Forelimb muscle (tissue), 1 donor: Measurements from ENCODE around the gene SERTAD3. TPM values are rescaled to one million over a fixed set of nuclear protein-coding genes. Genes with fewer than 3 reads are reported as not detected.
A peak's percentile ranks its signal among the peaks of the same experiment; 100 is the strongest.
"Not testable (repeated sequence)": the region's sequence is repeated elsewhere in the genome, so short reads cannot be mapped to it uniquely, and the experiment has no call there.

Source experiments
- DNase-seq: peaks from one replicate; pipeline ENCODE4 v3.0.0-alpha.2; 2013; ENCODE audit warnings: low read depth
- polyA plus RNA-seq: library from polyadenylated mRNA; unstranded; fragments of 120-200 nt; gene quantifications from one replicate; pipeline ENCODE4 v1.2.1, GENCODE V29; 2013; ENCODE audit not compliant: insufficient read length

Gene SERTAD3, protein sequence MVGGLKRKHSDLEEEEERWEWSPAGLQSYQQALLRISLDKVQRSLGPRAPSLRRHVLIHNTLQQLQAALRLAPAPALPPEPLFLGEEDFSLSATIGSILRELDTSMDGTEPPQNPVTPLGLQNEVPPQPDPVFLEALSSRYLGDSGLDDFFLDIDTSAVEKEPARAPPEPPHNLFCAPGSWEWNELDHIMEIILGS
- polyA plus RNA-seq: 52.9 TPM

DNA sequence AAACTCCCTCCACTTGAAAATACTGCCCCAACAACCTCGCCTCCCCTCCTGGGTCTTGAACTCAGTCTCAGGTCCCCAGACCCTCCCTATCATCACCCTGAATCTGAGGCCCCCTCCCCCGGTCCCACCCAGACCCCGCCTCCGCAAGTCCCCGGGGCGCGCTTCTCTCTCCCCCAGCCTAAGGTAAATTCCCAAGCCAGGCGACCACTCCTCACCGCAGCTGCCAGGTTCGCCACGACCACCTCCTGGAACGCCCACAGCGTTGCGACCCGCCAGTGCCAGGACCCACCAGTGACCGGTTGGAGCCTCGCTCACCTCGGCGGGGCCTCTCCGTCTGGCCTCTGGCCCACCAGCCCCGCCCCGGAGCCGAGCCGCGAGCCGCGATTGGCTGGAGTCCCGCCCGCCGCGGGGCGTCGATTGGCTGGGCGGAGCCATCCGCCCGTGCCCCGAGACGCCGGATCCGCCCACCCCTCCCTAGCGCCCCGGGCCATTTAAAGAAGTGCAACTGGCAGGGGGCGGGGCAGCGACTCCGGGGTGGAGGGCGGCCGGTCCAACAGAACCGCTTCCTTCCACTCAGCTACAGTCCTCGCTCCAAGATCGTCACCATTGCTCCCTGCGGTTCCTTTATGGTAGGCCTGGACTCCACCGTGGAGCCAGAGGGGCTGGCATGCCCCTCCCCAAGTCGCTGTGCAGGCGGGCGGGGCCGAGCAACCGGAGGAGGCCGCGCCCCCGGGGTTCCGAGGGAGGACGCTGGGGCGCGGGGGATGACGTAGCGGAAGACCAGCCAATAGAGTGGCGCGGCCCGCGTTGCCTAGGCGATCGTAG is at the start of gene SERTAD3:
Gene SERTAD3, minus strand, starts transcription at position 336 of the 825 bp plus-strand sequence. CDS start 2,255 bp downstream, outside the sequence.
- DNase-seq: peak; percentile 88

DNA sequence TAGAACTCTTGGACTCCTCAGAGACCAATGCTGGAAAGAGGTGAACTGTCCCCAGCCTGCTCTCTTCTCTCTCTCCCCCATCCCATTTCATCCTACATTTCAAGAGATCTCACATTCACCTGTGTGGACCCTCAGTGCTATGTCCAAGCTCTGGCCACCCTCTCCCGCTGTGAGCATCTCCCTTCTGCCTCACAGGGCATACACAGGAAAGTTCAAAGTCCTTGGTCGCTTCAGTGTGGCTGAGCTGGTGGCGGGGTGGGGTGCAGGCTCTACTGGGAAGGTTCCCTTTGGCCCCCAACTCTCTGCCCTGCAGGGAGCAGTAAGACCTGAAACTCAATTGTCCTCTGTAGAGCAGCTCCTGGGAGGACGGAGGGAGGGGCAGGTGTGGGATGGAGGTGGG is 49.6 kb upstream of the SERTAD3 start:
- DNase-seq: no peak

DNA sequence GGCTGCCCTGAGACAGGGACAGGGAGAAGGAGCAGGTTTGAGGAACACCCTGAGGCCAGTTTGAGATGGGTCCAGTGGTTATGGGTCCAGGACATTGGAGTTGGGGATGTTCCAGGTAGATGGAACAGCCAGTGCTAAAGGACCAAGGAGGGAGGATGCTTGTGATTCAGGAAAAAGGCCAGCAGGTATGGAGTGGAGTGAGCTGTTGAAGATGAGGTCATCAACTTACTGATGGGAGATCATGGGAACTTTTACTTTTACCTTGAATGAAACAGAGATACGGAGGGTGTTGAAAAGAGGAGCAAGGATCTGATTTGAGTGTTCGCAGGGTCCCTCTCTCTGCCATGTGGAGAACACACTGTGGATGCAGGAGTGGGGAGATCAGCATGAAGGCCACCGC is 48.1 kb upstream of the SERTAD3 start:
- no peak for DNase-seq

DNA sequence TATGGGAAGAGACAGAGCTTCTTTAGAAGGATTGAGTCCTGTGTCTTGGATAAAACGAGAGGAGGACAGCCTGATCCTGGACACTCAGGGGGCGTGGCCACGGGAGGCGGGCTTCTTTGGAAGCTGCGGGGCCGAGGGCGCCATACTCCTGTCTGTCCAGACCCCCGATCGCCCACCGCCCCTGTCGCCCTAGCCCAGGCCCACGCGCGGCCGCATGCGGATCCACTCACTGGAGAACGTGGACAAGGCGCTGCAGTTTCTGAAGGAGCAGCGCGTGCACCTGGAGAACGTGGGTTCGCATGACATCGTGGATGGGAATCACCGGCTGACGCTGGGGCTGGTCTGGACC is 45.7 kb upstream of the SERTAD3 start:
- DNase-seq: no peak

DNA sequence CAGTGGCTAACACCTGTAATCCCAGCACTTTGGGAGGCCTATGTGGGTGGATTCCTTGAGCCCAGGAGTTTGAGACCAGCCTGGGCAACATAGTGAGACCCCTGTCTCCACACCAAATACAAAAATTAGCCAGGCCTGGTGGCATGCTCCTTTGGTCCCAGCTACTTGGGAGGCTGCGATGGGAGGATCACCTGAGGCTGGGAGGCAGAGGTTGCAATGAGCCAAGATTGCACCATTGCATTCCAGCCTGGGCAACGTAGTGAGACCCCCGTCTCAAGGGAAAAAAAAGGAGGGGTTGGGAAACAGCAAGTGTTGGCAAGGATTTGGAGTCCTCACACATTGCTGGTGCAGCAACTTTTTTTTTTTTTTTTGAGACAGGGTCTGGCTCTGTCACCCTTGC is 41.9 kb upstream of the SERTAD3 start:
- no peak for DNase-seq

DNA sequence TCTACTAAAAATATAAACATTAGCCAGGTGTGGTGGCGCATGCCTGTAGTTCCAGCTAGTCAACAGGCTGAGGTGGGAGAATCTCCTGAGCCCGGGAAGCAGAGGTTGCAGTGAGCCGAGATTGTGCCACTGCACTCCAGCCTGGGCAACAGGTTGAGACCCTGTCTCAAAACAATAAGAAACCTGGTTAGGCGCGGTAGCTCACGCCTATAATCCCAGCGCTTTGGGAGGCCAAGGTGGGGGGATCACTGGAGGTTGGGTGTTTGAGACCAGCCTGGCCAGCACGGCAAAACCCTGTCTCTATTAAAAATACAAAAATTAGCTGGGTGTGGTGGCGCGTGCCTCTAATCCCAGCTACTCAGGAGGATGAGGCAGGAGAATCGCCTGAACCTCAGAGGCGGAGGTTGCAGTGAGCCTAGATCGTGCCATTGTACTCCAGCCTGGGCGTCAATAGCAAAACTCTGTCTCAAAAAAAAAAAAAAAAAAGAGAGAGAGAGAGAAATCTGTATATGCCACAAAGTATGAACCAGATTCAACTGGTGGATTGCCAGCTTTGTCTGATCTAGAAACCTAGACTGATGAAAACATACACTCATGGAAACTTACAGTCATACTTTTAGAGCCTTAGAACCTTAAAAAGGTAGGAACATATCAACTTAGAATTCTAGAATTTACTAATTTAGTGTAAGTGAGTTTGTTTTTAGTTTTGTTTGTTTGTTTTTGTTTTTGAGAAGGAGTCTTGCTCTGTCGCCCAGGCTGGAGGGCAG is 31.9 kb upstream of the SERTAD3 start:
- not testable (repeated sequence) for DNase-seq

DNA sequence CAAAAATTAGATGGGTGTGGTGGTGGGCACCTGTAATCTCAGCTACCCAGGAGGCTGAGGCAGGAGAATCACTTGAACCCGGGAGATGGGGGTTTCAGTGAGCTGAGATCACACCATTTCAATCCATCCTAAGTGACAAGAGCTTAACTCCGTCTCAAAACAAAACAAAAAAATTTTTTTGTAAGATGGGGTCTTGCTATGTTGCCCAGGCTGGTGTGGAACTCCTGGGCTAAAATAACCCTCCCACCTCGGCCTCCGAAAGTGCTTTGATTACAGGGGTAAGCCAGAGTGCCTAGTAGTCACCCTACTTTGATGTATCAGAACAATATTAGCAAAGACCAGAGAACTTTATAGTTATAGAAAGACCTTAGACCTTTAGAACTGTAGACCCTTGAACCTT is 30.6 kb upstream of the SERTAD3 start:
- DNase-seq: no peak

DNA sequence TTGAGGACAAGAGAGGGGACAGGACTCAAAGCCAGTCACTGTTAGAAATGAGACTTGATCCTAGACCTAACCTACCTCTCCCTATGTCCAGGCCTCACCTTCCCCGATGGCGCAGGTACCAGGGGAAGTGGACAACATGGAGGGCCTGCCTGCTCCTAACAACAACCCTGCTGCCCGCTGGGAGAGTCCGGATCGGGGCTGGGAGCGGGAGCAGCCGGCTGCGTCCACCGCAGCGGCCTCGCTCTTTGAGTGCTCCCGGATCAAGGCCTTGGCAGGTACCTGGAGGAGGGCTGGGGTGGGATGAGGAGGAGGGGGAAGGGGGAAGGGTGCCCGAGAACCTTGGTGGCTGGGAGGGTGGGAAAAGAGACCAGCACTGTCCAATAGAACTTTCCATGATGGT is 28.4 kb upstream of the SERTAD3 start:
- no peak for DNase-seq

DNA sequence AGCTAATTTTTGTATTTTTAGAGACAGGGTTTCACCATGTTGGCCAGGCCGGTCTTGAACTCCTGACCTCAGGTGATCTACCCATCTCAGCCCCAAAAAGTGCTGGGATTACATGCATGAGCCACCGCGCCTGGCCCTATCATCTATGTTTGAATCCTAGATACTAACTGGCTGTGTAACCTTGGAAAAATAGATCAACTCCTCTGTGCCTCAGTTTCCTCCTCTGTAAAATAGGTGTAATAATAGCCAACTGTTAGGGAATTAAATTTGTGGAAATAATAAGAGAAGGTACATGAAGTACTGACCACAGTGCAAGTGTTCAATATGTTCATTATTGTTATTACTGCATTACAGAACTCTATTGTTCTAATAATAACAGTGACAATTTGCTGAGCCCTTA is 27.0 kb upstream of the SERTAD3 start:
- DNase-seq: no peak

DNA sequence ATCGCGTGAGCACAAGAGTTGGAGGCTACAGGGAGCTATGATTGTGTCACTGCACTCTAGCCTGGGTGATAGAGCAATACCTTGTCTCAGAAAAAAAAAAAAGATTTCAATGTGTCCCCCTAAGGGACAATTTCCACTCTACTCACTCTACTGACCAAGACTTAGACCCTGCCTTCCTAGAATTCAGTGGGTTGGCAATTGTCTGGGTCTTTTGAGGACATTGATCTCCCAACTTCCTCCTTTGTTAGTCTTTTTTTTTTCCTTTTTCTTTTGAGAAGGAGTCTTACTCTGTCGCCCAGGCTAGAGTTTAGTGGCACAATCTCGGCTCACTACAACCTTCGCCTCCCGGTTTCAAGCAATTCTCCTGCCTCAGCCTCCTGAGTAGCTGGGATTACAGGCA is 24.9 kb upstream of the SERTAD3 start:
- no peak for DNase-seq

DNA sequence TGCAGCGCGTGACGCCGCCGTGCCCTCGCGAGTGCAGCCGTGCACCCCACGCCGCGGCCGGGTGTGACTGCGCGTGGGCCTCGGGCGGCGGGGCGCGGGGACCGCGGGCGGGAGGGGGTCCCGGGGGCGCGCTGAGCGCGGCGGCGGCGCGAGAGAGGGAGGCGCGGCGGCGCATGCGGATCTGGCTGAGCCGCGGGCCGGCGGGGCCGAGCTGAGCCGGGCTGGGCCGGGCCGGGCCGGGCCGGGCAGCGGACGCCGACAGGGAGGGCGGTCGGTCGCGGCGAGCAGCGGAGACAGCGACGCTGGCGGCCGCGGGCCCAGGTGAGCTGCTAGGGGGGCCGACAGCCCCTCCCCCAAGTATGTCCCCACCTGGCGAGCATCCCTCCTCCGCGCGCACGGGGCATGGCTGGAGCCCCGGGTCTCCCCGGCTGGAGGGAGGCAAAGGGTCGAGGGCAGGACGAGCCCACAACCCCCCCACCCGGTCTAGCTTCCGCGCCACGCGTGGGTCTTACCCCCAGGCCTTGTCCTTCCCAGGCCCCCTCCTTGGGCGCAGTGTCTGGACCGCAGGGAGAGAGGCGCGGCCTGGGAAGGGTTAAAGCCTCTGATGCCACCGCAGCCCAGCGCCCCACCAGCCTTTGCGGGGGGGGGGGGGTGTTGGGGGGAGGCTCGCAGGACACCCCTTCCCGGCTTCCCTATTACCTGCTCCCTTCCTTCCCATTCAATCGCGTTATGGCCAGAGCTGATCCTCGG is 23.0 kb upstream of the SERTAD3 start, which contains the start of gene SPTBN4:
Gene SPTBN4, plus strand, starts transcription at position 17 of the 750 bp plus-strand sequence. CDS start 5,621 bp downstream, outside the sequence.
- no peak for DNase-seq

DNA sequence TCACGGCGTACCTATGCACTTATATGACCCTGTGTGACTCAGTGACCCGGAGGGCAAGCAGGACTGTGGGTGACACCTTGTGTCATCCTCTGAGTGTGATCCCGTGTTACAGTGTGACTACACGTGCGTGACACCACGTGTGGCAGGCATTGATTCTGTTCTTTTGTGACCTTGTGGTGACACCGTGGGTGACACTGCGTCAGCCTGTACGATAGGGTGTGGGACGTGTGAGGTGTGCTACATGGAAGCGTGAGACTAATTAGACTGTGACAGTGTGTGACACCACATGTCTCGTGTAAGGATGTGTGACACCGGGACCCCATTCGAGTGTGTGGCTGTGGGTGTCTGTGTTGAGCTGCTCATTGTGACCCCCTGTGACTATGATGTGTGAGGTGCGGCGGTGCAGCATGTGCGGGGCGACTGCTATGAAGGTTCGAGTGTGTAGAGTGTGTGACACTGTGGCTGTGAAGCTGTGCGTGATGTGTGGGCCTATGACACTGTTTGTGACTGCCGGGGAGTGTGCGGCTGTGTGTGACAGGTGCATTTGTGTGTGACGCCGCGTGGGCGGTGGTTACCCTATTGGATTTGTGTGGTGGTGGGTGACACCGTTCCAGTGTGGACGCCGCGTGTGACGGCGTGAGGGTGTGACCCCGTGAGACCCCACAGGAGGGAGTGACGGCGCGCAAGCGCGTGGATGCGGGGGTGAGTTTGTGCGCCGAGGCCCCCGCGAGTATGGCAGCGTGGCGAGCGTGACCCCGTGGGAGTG is 22.3 kb upstream of the SERTAD3 start:
- no peak for DNase-seq

DNA sequence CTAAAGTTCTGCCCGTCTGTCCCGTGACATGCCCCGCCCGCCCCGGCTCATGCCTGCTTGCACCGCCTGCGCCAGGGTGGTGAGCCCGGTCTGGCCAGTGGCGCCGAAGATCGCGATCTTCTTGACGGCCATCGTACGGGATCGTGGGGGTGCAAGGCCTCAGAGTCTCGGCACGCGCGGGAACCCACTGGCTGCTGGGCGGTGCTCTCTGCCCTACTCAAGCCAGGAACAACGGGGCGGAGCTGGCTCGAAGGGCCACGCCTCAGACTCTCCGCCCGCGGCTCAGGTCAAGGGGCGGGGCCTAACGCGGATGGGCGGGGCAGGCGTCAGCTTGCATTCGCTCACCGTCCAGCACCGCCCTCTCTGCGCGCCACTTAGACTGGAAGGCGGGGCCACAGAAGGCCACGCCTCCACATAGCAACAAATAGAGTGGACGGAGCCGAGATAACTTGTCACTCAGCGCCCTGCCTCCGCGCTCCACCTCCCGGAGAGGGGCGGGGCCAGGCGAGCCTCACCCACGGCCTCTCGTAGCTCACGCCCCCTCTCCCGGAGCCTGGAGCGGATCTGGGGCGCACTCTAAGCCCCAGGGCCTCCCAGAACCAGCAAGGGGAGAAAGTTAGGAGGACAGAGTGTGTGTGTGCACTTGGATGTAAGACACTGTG is 21.6 kb upstream of the SERTAD3 start, which contains the start of gene BLVRB:
Gene BLVRB, minus strand, starts transcription at position 189 of the 662 bp plus-strand sequence. Its CDS starts 57 bp downstream, at position 132.
- peak; percentile 98 for DNase-seq

DNA sequence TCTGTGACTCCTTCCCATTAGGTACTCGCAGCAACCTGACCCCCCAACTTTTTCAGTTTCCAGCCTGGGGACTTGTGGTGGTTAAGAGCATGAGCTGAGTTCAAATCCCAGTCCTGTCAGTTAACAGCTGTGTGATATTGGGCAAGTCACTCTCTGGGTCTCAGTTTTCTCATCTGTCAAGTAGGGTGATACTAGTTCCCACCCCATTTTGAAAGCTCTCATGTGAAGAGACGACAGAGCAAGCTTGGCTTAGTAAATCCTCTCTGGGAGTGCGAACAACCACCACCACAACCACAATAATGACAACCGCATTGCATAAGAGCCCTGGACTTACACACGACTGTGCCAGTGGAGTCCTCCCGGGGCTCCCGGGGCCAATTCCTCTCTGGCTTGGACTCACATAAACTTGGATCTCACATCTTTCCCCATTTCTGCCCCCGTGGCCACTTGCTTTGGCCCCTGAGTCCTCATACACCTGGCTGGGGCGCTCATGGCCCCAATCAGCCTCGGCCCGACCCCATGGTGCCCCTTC is 21.0 kb upstream of the SERTAD3 start:
- no peak for DNase-seq

DNA sequence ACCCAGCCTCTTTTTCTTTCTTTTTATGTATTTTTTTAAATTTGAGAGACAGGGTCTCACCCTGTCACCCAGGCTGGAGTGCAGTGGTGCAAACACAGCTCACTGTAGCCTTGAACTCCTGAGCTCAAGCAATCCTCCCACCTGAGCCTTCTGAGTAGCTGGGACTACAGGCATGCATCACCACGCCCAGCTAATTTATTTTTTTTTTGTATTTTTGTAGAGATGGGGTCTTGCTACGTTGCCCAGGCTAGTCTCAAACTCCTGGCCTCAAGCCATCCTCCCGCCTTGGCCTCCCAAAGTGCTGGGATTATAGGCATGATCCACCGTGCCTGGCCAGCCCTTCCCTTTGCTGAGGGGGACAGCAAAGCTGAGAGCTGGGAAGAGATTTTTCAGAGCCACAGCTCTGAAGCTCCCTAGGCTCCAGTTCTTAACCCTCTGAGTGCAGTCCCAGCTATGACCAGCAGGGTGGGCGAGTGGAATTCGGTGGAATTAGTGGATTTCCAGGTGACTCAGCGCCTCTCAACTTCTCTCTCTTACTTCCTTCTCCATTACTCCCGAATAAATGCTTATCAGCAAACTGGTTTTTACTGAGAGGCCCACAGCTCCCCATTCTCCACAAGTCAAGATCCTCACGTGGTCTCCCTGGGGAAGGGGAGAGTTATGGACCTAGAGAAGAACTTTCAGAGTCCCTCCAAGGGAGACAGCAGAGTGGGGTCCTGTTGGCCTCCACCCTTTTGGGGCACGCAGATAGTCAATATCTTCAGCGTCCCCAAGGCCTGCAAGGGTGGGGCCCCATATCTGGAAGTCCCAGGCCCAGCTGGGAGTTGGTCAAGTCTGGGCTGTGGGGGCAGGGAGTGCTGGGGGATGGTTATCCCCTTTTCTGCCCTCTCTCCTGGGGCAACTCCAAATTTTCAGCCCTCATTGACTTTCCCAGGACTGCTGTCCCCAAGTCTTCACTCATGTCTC is 20.2 kb upstream of the SERTAD3 start:
- no peak for DNase-seq

DNA sequence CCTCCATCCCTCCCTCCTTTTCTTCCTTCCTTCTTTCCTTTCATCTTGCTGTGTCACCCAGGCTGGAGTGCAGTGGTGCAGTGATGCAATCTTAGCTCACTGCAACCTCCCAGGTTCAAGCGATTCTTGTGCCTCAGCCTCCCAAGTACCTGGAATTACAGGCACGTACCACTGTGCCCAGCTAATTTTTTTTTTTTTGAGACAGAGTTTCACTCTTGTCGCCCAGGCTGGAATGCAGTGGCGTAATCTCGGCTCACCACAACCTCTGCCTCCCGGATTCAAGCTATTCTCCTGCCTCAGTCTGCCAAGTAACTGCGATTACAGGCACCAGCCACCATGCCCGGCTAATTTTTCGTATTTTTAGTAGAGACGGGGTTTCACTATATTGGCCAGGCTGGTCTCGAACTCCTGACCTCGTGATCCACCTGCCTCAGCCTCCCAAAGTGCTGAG is 19.5 kb upstream of the SERTAD3 start:
- DNase-seq: not testable (repeated sequence)

DNA sequence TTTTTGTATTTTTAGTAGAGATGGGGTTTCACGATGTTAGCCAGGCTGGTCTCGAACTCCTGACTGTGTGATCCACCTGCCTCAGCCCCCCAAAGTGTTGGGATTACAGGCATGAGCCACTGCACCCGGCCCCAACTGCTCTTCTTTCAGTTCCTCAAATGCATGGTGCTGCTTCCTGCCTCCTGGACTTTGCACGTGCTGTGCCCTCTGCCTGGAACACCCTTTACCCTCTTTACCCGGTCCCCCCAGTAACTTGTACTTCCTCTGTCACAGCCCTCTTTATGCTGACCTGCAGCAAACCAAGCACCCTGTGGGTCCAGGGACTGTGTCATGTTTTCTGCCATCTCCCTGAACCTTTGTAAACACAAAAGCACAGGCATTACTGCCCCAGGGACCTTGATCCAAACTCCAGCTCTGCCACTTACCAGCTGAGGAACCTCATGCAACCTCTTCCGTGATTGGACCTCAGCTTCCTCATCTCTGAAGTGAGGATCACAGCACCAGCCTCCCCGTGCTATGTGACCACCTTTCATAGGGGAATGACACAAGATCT is 17.6 kb upstream of the SERTAD3 start:
- DNase-seq: no peak

DNA sequence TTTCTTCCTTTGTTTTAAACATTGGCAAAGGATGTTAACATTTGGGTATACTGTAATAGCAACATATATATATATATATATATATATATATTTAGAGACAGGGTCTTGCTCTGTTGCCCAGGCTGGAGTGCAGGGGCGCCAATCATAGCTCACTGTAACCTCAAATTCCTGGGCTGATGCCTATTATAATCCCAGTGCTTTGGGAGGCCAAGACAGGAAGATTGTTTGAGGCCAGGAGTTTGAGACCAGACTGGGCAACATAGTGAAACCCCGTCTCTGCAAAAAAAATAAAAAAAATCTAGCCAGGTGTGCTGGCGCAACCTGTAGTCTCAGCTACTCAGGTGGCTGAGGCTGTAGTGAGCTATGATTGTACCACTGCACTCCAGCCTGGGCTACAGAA is 16.1 kb upstream of the SERTAD3 start:
- no peak for DNase-seq
